Cardiac fibroblast (primary cell): ENCODE results near the gene FAM78A.

Experiments
- DNase-seq, 2 donors: peaks; one replicate each; pipeline versions ENCODE4 v3.0.0 to v3.0.0-alpha.2; 2010; ENCODE audit warnings: low read depth in 2 of 2
- H3K4me3 ChIP-seq, 2 donors: replicated peaks in 1 of 2; 1 replicate in 1 of 2; 2 replicates in 1 of 2; pipeline ENCODE4 v1.5.1; 2011; ENCODE audit warnings: low read depth in 2 of 2, low read length in 2 of 2, mild to moderate bottlenecking in 2 of 2, moderate library complexity in 1 of 2
- TF ChIP-seq, protein P1 (sequence below): IDR thresholded peaks from one replicate; pipeline ENCODE4 v1.5.1; 2011; ENCODE audit warnings: low read depth, mild to moderate bottlenecking, low read length, inconsistent platforms

The FAM78A gene

DNA sequence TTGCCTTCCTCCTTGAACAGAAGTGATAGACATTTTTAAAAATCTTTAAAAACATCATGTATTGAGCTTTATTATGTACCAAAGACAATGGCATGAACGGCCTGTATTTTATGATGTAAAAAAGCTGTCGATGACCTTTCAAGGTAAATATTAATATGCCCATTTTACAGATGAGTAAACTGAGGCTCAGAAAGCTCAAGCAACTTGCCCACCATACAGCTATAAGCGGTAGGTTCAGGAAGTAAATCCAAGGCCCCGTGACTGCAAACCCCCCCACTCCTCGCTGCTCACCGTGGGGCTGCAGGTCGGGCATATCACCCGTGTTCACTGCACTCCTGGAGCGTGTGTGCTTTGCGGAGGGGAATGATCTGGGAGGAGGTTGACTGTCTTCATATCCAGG is 16.6 kb upstream of the FAM78A start:
- no peak for DNase-seq
- TF ChIP-seq, protein P1, sequence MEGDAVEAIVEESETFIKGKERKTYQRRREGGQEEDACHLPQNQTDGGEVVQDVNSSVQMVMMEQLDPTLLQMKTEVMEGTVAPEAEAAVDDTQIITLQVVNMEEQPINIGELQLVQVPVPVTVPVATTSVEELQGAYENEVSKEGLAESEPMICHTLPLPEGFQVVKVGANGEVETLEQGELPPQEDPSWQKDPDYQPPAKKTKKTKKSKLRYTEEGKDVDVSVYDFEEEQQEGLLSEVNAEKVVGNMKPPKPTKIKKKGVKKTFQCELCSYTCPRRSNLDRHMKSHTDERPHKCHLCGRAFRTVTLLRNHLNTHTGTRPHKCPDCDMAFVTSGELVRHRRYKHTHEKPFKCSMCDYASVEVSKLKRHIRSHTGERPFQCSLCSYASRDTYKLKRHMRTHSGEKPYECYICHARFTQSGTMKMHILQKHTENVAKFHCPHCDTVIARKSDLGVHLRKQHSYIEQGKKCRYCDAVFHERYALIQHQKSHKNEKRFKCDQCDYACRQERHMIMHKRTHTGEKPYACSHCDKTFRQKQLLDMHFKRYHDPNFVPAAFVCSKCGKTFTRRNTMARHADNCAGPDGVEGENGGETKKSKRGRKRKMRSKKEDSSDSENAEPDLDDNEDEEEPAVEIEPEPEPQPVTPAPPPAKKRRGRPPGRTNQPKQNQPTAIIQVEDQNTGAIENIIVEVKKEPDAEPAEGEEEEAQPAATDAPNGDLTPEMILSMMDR = no peak
- H3K4me3 ChIP-seq = no peak overlapping the region

DNA sequence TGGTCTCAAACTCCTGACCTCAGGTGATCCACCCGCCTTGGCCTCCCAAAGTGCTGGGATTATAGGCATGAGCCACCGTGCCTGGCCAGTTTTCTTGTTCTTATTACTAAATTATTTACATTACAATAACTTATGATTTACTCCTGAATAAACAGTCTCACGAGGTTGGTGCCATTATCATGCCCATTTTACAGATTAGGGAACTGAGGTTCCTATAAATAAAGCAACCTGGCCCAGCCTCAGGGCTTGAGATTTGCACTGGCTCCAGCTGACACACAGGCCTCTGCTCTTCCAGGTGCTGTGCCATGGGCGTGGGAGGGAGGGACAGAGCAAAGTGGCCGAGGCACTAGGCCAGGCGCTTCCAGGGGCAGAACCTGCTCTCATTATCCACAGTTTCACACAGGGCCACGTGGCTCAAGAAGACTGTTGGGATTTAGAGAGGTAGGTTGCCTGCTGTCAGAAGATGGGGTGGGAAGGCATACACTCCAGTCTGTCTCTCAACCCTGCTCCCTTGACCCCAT is 15.5 kb upstream of the FAM78A start:
- TF ChIP-seq, protein P1 = no peak
- no peak overlapping the region for H3K4me3 ChIP-seq
- no peak for DNase-seq

DNA sequence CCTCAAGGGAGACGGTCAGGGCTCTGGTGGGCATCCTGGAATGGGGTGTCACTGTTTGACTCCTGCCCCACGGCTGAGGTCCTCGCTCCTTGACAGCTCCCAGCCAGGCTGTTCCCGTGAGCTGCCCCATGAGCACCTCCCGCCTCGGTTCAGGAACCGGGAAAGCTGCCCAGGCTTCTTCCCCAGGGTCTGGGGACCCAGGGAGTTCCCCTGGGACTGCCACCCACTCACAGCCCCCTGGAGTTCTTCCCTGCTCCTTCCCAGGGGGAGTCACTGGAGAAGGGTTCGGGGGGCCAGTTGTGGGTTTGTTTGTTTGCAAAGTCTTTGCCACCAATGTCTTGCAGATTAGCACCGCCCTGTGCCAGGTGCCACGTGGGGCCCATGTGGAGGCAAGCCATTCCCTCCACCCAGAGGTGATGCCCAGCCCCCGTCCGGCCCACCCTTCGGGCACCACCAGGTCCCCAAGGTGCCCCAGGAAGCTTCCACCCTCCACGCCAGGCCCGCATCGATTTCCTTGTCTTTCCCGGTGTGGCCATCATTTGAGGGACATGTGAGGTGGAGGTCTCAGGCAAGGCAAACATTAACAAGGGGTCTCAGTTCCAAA is 14.6 kb upstream of the FAM78A start:
- DNase-seq = no peak
- TF ChIP-seq, protein P1 = no peak
- H3K4me3 ChIP-seq = peak overlapping the region; percentile 40 to 64

DNA sequence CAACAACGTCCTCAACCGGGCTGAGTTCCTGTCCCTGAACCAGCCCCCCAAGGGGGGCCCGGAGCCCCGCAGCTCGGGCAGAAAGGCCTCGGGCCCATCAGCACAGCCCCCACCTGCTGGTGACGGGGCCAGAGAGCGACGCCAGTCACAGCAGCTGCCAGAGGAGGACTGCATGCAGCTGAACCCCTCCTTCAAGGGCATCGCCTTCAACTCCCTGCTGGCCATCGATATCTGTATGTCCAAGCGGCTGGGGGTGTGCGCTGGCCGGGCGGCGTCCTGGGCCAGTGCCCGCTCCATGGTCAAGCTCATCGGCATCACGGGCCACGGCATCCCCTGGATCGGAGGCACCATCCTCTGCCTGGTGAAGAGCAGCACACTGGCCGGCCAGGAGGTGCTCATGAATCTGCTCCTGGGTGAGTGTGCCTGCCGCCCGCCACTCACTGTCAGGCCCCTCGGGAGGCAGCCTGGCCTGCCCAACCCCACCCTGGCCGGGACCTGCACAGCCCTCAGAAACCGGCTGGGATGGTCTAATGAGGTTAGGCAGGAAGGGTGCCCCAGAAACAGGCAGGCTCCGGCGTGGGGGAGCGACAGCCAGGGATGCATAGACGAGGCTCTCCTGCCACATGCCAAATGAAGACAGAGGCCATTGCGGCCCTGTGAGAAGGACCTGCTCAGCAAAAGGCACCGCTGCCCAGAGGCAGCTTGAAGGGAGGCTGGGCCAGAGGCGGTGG is 13.9 kb upstream of the FAM78A start:
- H3K4me3 ChIP-seq = peak overlapping the region; percentile 40 to 64
- TF ChIP-seq, protein P1 = no peak
- peak in 1 of 2 donors; percentile 20 for DNase-seq

DNA sequence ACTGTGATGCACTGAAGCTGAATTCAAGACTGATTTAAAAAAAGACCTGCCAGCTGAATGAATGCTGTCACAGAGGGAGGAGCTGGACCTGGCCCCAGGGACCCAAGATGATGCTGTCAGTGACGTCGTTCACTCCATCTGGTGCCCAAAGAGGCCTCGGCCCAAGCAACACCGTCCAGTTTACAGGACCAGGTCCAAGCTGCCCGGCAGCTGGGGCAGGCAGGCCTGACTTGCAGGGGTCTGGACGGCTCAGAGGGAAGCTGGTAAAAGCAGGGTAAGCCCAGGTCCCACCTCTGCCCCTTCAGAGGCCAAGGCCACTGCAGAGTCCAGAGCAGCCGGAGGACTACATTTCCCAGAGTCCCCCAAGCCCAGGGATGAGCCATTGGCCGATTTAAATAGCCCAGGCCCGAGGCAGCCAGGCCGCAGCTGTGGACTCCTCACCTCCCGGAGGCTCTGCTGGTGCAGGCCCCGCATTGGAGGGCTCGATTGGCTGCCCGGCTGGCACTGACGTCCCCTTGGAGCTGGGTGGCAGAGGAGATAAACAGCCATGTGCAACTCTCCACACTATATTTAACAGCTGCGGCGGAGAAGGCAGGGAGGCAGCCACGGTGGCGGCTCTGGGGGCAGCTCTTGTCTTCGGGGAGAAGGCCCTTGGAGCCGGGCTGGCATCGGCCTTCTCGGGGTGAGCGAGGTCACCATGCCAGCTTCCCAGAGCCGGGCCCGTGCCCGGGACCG is 13.2 kb upstream of the FAM78A start, which contains the start of gene PLPP7:
TSS of gene PLPP7 (plus strand) at position 423 of the 735 bp plus-strand sequence. CDS start at position 698, 275 bp downstream.
- TF ChIP-seq, protein P1 = no peak
- peak; percentile 70 to 86 for DNase-seq
- peak within 1 kb of the TSS; percentile 40 to 64 for H3K4me3 ChIP-seq

DNA sequence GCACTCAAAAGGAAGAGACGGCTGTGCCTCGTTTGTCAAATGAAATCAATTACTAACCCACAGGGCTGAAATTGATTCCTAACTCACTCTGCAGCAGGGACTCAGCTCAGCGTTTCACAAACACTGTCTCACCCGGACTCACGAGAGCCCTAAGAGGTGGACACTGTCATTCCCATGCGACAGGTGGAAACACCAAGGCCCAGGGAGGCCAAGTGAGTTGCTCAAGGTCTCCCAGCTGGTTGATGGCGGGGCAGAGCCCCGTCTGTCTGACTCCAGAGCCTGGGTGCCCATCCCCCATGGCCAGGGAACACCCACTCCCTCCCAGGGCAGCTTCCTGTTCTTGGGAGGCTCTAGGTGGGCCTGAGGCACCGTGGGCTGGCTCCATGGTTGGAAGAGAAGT is 11.9 kb upstream of the FAM78A start:
- H3K4me3 ChIP-seq = no peak overlapping the region
- no peak for DNase-seq
- TF ChIP-seq, protein P1 = no peak
